Left renal pelvis (tissue), 4 donors: ENCODE results near the gene CCSER2. TPM values are rescaled to one million over a fixed set of nuclear protein-coding genes. Genes with fewer than 3 reads are reported as not detected.
A peak's percentile ranks its signal among the peaks of the same experiment; 100 is the strongest.
"Not testable (repeated sequence)": the region's sequence is repeated elsewhere in the genome, so short reads cannot be mapped to it uniquely, and the experiment has no call there.

Experiments used
- DNase-seq, 4 donors: peaks; one replicate each; pipeline ENCODE4 v3.0.0-alpha.2; 2013; ENCODE audit warnings: low read depth in 4 of 4, low spot score in 3 of 4
- polyA plus RNA-seq, 4 donors: library from polyadenylated mRNA; unstranded; fragments of 120-200 nt; gene quantifications; one replicate each; pipeline ENCODE4 v1.2.1, GENCODE V29; 2013; ENCODE audit not compliant: insufficient read length in 4 of 4

The CCSER2 gene
- polyA plus RNA-seq, 4 donors = 26.2 to 37.1 (median 32.7) TPM

DNA sequence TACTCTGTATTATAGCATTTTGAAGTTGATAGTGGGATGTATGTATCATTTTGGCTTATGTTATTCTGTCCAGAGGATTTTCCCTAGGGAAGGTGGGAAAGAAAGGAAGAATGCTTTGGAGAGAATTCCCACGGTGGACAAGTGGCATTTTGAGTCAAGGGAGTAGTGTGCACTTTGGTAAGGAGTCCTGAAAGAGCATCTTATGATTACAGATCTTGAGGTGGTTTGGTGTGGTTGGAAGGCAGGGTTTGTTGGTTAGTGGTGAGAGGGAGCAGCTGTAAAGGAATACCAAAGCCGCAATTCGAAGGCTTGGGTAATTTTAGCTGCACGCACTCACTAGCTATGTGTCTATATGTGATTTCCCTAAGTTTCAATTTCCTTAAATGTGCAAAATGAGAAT is 16.1 kb downstream of the CCSER2 start:
- no peak for DNase-seq

DNA sequence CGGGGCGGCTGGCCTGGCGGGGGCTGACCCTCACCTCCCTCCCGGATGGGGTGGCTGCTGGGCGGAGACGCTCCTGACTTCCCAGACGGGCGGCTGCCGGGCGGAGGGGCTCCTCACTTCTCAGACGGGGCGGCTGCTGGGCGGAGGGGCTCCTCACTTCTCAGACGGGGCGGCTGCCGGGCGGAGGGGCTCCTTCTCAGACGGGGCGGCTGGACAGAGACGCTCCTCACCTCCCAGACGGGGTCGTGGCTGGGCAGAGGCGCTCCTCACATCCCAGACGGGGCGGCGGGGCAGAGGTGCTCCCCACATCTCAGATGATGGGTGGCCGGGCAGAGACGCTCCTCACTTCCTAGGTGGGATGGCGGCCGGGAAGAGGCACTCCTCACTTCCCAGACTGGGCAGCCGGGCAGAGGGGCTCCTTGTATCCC is 19.2 kb downstream of the CCSER2 start:
- DNase-seq = not testable (repeated sequence)

DNA sequence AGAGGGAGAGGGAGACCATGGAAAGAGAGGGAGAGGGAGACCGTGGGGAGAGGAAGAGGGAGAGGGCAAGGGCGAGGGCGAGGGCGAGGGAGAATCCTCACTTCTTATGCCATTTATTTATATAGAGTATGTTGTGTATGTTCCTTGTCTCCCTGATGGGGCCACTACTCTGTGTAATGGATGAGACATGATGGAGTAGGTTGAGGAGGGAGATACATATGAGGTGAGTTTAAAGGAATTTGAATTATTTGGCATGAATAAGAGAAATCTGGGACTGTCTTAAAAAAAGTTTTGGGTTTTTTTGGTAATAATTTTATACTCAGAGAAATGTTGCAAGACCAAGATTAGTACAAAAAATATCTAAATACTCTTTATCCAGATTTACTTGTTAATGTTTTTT is 20.1 kb downstream of the CCSER2 start:
- no peak for DNase-seq

DNA sequence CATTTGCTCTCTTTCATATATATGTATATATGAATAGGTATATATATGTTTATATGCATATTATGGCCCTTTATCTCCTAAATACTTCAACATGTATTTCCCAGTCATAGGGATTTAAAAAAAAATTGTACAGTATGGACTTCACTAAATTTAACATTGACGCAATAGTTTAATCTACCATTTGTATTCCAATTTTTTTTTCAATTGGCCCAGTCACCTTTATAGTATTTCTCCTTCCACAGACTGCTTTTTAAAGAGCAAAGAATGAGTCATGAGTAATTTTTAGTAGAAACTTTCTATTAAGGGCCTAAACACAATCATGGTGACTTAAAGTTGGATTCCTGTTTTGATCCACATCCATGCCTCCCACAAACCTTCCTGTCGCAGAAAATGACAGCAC is 20.5 kb downstream of the CCSER2 start:
- DNase-seq = no peak

DNA sequence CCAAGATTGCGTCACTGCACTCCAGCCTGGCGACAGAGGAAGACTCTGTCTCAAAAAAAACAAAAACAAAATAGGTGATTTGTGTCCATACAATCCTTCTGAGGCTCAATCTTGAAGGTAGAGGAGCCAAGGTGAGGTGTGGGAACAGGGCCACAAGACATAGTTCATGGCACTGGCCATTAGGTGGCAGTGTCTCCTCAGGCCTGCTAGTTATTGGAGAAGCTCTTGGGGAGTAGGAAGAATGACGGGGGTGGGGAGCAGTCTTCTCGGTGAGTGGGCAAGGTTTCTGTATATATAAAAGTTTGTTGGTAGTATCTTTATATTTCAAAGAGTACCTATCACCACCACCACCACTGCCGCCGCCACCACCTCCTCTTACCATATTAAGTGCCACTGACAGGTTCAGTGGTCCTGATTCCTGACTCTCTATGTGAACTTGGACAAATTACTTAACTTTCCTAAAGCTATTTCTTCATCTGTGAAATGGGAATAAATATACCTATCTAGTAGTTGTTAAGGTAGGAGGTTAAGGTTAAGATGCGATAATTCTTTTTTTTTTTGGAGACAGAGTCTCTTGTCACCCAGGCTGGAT is 24.0 kb downstream of the CCSER2 start:
- peak in 2 of 4 donors; percentile 3 to 17 for DNase-seq

DNA sequence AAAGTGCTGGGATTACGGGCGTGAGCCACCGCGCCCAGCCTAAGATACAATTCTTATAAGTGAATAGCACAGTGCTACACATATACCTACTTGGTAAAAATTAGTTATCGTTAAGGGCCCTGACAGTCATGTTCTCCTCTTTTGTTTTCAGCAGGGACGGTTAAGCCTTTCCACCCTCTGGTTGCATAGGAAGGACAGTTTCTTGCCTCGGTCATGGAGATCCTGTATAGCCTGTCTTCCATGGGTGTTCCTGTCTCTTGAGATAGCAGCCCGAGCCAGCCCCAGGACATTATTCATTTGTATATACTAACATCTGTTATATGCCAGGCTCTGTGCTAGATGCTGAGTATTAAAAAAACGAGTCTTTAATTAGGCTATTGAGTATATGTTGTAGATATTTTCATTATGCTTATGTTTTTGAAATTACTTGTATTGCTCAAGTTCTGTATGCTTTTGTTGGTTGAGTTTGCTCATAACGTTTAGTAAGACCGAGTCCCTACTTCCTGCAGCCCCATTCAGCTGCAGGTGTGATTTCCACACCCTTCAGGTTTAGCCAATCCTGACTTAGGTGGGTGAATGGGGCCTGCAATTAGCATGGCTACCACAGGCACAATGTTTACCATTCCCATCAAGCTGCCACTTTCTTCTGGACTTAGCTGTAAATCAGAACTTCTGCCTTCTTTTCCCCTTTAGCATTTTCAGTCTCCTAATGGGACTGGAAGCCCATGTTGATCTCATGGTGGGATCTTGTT is 24.8 kb downstream of the CCSER2 start:
- DNase-seq = no peak

DNA sequence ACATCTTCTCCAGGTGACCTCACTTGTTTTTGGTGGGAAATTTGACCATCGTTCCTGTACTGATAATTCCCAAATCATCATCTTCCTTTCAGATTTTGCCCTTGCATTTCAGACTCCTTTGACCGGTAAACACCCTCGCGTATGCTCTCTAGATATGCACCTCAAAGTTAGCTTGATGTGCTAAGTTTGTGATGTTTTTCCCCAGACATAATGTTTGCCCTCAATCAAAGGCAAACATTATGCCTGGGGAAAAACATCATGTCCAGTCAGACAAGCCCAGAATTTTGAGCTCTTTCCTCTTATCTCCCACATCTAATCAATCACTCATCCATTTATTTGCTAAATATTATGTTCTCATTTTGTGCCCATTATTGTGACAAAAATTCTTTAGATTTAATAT is 26.2 kb downstream of the CCSER2 start:
- no peak for DNase-seq

DNA sequence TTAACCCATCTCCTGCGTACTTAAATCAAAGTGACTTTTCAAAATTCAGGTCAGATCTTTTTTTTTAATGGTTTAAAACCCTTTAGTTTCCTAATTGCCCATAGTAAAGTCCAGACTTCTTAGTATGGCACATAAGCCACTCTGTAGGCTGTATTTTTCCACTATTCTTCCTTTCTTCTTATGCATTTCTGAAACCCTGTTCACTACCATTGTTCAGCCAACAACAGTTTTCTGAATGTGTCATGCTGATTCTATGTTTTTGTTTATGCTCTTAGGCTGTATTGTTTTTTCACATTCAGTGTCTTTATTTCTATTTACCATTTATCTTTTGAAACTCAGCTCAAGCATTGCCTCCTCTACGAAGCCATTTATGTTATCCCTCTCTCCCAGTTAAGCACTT is 26.7 kb downstream of the CCSER2 start:
- no peak for DNase-seq

DNA sequence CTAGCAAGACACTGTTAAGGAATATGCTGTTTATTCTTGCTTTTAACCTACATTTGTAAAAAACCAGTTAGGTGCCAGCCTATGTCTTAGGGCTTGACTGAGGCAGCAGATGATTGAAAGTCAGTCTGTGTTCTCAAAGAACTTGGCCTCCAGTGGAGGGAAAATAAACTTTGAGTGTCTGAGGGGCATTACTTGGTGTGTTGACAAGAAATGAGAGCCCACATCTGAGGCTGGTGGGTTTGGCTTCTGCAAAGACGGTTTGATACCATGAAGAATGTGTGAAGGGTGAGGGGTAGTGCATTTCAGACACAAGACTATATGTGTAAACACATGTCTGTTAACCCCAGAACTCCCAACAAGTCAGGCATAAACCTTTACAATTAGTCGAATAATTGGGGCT is 28.5 kb downstream of the CCSER2 start:
- DNase-seq = no peak

DNA sequence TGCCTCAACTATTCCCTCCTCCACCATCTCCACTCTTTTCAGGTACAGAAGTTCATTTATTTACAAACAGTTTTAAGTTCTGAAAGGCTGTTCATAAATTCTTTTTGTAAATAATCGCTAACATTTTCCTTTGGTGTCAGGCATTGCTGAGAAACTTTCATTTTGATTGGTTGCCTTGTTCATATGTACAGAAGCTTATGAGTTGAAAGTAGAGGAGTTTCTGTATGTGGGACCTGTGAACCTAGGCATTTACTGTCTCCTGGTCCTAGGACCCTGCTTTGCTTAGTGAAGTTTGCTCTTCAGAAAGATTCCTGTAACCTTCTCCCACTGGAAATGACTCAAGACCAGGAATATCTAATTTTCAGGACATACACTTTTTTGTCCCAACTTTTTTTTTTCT is 30.4 kb downstream of the CCSER2 start:
- DNase-seq = no peak

DNA sequence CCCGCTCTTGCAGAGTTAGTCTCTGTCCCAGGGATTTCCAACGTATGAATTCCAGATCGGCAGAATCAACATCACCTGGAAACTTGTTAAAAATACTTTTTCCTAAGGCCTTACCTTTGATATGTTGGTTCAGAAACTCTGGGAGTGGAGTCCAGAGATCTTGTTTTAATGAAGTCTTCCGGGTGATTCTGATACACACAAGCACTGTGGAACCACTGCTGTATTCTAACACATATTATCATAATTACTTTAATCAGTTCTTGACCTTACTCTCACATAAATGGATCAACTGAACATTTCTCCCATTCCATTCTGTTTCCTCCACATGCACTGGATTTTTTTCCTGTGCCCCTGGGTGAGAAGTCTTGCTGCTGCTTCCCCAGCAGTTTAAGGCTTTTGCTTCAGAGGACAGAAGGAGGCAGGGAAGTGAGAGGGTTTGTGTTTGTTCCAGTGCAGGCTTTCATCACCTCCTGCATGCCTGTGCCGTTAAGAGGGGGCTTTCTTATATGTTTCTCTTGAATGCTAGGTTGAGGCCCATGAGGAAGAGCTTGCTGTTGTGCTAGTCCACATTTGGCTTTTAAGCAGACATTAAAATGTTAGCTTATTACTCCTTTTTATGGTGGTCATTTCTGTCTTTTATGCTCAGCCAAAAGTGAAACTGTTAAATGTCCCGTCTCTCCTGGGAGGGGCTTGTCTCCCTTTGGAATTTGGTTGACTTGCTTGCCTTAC is 32.4 kb downstream of the CCSER2 start:
- no peak for DNase-seq

DNA sequence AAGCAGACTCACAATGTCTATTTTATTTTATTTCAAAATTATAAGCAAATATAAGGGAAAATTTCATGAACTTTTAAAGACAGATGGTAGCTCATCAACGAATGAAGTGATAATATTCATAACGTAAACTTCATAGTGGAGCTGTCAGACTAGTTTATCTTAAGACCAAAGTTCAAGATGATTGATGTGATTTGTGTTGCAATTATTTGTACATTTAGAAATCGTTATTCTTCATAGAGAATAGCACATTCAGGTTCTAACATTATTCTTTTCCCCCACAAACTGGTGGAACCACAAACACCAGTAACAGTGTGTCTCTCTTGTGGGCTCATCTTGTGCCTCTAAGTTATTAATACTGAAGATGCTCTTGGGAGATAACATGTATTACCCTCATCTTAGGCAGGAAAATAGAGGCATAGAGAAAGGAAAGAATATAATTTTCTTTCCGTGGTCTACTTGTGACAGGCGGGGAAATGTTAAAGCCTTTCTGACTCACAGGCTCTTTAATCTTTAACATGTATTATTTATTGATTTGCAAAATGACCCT is 37.0 kb downstream of the CCSER2 start:
- no peak for DNase-seq

DNA sequence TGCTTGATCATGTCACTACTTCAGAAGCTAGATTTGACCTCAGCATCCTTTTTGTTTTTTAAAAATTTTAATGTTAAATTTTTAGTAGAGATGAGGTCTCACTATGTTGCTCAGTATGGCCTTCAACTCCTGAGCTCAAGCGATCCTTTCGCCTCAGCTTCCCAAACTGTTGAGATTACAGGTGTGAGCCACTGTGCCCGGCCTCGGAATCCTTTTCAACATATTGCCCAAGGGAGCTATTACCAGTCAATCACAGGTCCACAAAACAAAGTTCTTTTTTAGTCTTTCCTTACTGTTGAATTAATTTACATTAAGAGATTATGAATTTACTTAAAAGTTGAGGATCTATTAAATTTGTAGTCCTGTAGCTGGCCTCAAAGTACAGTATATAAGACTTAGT is 37.7 kb downstream of the CCSER2 start:
- DNase-seq = no peak

DNA sequence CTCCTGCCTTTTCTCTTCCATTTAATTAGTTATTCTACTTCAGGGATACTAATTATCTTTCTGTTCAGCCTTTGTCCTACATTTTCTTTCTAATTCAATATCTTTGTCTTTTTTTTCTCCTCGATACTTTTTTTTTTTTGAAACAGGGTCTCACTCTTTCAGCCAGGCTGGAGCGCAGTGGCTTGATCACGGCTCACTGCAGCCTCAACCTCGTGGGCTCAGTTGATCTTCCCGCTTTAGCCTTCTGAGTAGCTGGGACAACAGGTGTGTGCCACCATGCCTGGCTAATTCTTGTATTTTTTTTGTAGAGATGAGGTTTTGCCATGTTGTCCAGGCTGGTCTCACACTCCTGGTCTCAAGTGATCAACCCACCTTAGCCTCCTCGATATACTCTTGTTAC is 38.9 kb downstream of the CCSER2 start:
- no peak for DNase-seq

DNA sequence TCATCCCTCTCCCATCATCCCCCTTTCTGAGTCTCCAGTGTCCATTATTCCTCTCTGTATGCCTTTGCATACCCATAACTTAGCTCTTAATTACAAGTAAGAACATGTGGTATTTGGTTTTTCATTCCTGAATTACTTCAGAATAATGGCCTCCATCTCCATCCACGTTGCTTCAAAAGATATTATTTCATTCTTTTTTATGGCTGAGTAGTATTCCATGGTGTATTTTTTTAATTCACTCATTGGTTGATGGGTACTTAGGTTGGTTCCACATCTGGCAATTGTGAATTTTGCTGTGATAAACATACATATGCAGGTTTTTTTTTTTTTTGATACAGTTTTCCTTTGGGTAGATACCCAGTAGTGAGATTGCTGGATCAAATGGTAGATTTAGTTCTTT is 40.4 kb downstream of the CCSER2 start:
- DNase-seq = no peak

DNA sequence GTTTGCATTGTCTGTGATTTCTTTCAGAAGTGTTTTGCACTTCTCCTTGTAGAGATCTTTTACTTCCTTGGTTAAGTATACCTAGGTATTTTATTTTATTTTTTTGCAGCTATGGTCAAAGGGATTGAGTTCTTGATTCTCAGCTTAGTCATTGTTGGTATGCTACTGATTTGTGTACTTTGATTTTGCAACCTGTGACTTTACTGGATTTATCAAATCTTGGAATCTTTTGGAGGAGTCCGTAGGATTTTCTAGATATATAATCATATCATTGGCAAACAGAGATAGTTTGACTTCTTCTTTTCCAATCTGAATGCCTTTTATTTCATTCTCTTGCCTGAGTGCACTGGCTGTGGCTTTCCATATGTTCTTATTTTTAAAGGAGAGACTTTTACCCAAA is 41.9 kb downstream of the CCSER2 start:
- no peak for DNase-seq

DNA sequence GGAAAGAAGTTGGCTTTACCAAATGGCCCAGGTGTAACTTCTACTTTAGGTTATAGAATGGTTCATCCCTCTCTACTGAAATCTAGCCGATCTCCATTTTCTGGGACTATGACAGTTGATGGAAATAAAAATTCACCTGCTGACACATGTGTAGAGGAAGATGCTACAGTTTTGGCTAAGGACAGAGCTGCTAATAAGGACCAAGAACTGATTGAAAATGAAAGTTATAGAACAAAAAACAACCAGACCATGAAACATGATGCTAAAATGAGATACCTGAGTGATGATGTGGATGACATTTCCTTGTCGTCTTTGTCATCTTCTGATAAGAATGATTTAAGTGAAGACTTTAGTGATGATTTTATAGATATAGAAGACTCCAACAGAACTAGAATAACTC is 43.6 kb downstream of the CCSER2 start:
- DNase-seq = no peak

DNA sequence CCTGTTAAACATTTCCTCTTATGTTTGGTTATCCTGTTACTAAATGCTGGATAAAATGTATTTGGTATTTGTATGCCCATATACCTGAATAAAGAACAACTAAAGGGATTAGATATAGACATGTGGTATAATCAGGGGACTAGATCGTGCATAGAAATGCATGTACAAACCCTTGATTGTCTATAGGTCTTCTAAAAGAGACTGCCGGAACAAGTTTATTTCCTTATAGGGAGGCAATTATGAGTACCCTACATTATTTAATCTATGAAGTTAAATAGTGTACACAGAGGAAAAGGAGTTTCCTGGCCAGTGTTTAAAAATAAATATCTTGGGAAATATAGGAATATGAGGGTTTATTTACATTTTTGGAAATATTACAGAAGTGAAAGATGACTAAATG is 44.6 kb downstream of the CCSER2 start:
- DNase-seq = no peak

DNA sequence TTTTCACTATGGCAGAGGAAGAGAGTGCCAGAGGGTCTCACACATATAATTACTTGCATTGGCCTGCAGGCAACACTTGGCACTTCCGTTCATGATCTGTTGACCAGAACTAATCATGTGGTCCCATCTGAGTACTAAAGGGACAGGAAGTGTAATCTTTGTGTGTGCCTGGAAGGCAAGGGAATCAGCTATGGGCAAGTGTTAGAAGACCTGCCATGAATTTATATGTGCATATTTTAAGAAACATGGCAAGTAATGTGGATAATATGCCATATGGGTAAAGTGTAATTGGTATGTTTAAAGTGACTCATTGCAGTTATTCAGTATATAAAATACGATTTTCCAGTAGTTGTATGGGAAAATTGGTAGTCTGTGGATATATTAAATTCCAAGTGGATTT is 46.1 kb downstream of the CCSER2 start:
- DNase-seq = no peak

DNA sequence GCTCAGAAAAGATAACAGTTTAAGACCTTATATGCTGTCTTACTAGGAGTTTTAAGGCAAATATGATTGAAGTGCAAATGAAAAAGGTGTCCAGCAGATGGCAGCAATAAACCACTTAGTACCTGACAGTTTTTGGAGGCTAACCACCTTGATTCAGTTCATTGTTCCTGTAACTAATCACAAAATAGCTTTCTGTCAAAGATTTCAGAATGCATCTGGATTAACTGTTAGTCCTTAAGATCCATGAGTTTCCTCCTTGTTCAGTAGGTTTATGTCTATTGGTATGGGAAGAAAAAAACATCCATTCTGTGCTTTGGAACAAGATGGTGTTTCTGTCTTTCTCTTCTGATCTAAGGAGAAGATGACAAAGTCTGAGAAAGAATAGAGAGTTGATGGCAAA is 46.6 kb downstream of the CCSER2 start:
- DNase-seq = peak; percentile 27 to 43 (median 35)

DNA sequence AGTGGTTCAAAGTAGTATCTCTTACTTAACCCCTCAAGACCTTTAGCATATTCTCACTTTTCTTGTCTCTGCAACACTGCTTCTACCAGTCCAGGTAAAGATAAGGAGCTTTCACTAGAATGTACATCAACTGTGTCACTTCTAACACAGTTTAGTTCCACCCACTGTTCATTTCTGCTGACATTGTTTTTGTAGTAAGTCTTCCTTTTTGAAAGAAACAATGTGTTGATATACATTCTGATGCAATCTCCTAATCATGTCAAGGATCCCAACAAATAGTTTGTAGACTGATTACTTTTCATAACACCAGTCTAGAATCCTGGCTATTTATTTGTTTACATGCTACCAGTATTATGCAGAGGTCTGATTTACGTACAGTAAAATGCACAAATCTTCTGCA is 47.5 kb downstream of the CCSER2 start:
- DNase-seq = no peak

DNA sequence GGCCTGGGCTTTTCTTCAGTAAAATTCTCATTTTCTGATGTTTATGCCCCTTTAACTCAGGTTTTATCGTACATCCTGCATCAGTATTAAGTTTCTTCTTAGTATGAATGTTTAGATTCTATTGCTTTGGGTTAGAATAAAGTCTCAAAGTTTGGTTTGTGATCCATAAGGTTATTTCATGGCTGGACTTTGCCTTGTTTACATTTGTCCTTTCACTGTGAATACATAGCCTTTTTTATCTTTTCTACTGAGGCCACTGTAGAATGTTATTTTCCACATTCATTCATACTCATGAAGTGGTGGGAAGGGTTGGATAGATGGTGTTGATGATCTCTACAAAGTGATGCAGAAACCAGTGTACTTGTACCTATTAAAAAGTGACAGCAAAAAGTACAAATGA is 59.8 kb downstream of the CCSER2 start:
- no peak for DNase-seq
